Panc1 (cell line): ENCODE data around the gene HLA-DPB1. TPM values are rescaled to one million over a fixed set of nuclear protein-coding genes. Genes with fewer than 3 reads are reported as not detected.
A peak's percentile ranks its signal among the peaks of the same experiment; 100 is the strongest.

ENCODE experiments used
- ATAC-seq: fragments of 200-7000 bp; cut with Tn5 transposase; 2 replicates; pipeline ENCODE4 v1.9.1; 2020; ENCODE audit warnings: mild to moderate bottlenecking, moderate library complexity
- BruUV-seq: library from RNA; stranded (reverse); fragments of 400-500 nt; replicated peaks from 2 replicates; lab custom pipeline; 2021; lab: Mats Ljungman, UMichigan
- CTCF ChIA-PET: fragments of 300-600 bp; sonication (Branson Sonifier 250); formaldehyde crosslinking; loops from one replicate; lab custom pipeline; 2022; ENCODE audit warnings: antibody characterized with exemption; lab: Charles Lee
- POLR2A ChIA-PET: fragments of 300-600 bp; sonication (Branson Sonifier 250); formaldehyde crosslinking; loops from one replicate; lab custom pipeline; 2022; ENCODE audit warnings: antibody characterized with exemption; lab: Charles Lee
- DNase-seq: peaks from one replicate; pipeline ENCODE4 v3.0.0-alpha.2; 2010; ENCODE audit warnings: low read depth, low spot score
- H3K27ac ChIP-seq: 2 replicates; pipeline ENCODE4 v1.5.1; 2011; ENCODE audit warnings: mild to moderate bottlenecking, low read length, inconsistent platforms
- H3K27me3 ChIP-seq: fragments of 200-500 bp; sonication (Bioruptor generic); 2 replicates; pipeline ENCODE4 v1.6.0; 2014; ENCODE audit warnings: low read length, inconsistent platforms; ENCODE audit not compliant: control insufficient read depth, insufficient read depth
- H3K36me3 ChIP-seq: fragments of 200-500 bp; sonication (Bioruptor generic); 2 replicates; pipeline ENCODE4 v1.5.1; 2014; ENCODE audit warnings: inconsistent platforms, mild to moderate bottlenecking, low read length, moderate library complexity; ENCODE audit not compliant: control insufficient read depth, insufficient read depth
- H3K4me1 ChIP-seq: 2 replicates; pipeline ENCODE4 v1.5.1; 2011; ENCODE audit warnings: inconsistent platforms, mild to moderate bottlenecking, low read length, moderate library complexity; ENCODE audit not compliant: control insufficient read depth, insufficient read depth
- H3K4me3 ChIP-seq, 2 experiments: 2 replicates each; pipeline ENCODE4 v1.5.1; 2011 to 2012; ENCODE audit warnings: low read depth in 2 of 2, low read length in 2 of 2, mild to moderate bottlenecking in 2 of 2, inconsistent platforms in 1 of 2, moderate library complexity in 1 of 2
- H3K9me3 ChIP-seq: fragments of 200-500 bp; sonication (Bioruptor generic); 2 replicates; pipeline ENCODE4 v1.5.1; 2014; ENCODE audit warnings: low read depth, mild to moderate bottlenecking, inconsistent platforms, low read length, moderate library complexity; ENCODE audit not compliant: control insufficient read depth, insufficient read depth
- POLR2AphosphoS5 ChIP-seq: IDR thresholded peaks from 2 replicates; pipeline ENCODE4 v1.6.1; 2012; ENCODE audit warnings: mild to moderate bottlenecking, low read depth, low read length, moderate library complexity
- REST ChIP-seq, 2 experiments: IDR thresholded peaks; 2 replicates each; pipeline ENCODE4 v1.6.1; 2011 to 2012; ENCODE audit warnings: low read depth in 2 of 2, control low read depth in 1 of 2, low read length in 1 of 2, mild to moderate bottlenecking in 1 of 2, moderate library complexity in 1 of 2; ENCODE audit not compliant: insufficient read depth in 1 of 2
- SIN3A ChIP-seq: IDR thresholded peaks from 2 replicates; pipeline ENCODE4 v1.6.1; 2012; ENCODE audit warnings: low read depth, mild to moderate bottlenecking, low read length, moderate library complexity, borderline replicate concordance; ENCODE audit not compliant: insufficient read depth
- TCF7L2 ChIP-seq: IDR thresholded peaks from 2 replicates; pipeline ENCODE4 v1.6.1; 2011; ENCODE audit warnings: mild to moderate bottlenecking, low read depth, low read length, inconsistent platforms
- in situ Hi-C: cut with HindIII; loops from 2 replicates; pipeline ENCODE4 v1.10.0; 2016; ENCODE audit warnings: low sequenced_read_pairs, low pct_unique_long_range_greater_than_20kb
- intact Hi-C: fragments of 100-400 bp; cut with micrococcal nuclease; formaldehyde crosslinking; loops from one replicate; pipeline ENCODE4 v1.10.0; 2022; ENCODE audit not compliant: unreplicated experiment
- total RNA-seq: library from RNA; stranded (reverse); gene quantifications from one replicate; pipeline ENCODE4 v1.2.1, GENCODE V29; 2021; ENCODE audit not compliant: unreplicated experiment
- TF ChIP-seq, protein P1 (sequence below): fragments of 450-650 bp; IDR thresholded peaks from 2 replicates; pipeline ENCODE4 v1.5.1; 2017; ENCODE audit warnings: mild to moderate bottlenecking

Gene HLA-DPB1
- total RNA-seq, 1 experiment from 2014 or later, result 0.64 TPM

DNA sequence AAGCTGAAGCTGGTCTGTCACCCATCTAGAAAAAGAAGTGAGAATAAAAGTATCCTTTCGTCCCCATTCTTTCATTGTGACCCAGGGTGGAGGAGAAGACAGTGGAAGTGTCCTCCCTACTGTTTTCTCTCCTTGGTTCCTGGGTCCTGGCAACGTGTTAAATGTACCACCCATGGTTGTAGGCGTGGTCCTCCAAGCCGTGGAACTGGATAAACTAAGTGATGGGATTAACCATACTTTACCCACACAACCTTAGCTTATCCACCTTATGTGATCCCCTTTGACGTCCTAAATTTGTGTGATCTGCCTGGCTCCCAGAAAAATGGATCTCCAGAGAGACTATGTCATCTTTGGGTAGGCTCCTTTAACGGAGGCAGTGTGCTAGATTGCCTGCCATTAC lies 47.4 kb downstream of the HLA-DPB1 start:
- no peak for DNase-seq
- BruUV-seq, result no TSS peak
- intact Hi-C loops, result loop anchor here (10.0 kb wide), 1 partner anchor 52 kb away; no protein-coding TSS in a partner anchor
- CTCF ChIA-PET, result no interaction called here
- H3K4me1 ChIP-seq, result no peaks in the 10 kb centered on the region
- TF ChIP-seq, protein P1, sequence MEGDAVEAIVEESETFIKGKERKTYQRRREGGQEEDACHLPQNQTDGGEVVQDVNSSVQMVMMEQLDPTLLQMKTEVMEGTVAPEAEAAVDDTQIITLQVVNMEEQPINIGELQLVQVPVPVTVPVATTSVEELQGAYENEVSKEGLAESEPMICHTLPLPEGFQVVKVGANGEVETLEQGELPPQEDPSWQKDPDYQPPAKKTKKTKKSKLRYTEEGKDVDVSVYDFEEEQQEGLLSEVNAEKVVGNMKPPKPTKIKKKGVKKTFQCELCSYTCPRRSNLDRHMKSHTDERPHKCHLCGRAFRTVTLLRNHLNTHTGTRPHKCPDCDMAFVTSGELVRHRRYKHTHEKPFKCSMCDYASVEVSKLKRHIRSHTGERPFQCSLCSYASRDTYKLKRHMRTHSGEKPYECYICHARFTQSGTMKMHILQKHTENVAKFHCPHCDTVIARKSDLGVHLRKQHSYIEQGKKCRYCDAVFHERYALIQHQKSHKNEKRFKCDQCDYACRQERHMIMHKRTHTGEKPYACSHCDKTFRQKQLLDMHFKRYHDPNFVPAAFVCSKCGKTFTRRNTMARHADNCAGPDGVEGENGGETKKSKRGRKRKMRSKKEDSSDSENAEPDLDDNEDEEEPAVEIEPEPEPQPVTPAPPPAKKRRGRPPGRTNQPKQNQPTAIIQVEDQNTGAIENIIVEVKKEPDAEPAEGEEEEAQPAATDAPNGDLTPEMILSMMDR, result no peak
- TF ChIP-seq POLR2AphosphoS5 (no peak), REST (IDR thresholded peaks at IDR 0.05; ENCODE audit: insufficient read depth in 1 of 2, low read depth in 2 of 2, low read length in 1 of 2) (no peak), SIN3A (no peak), TCF7L2 (no peak)
- no peak overlapping the region for H3K4me3 ChIP-seq
- POLR2A ChIA-PET, result no interaction called here
- in situ Hi-C loops, result no loop called here
- peaks cover 9% of the 10 kb centered on the region; the same call in 1 of the 2 replicates for H3K9me3 ChIP-seq
- H3K27me3 ChIP-seq, result peaks cover 7% of the 10 kb centered on the region
- H3K36me3 ChIP-seq, result no peaks in the 10 kb centered on the region
- ATAC-seq, result no peak
- no peak overlapping the region for H3K27ac ChIP-seq

GRCh38 chr6:33123732-33124524 lies 48.1 kb downstream of the HLA-DPB1 start:
- peaks cover 7% of the 10 kb centered on the region for H3K27me3 ChIP-seq
- intact Hi-C loops (loop anchor here (10.0 kb wide), 1 partner anchor 51 kb away; no protein-coding TSS in a partner anchor), in situ Hi-C loops (no loop called here)
- ATAC-seq (peak; percentile 83), DNase-seq (no peak)
- ChIA-PET CTCF (no interaction called here), POLR2A (no interaction called here)
- no peaks in the 10 kb centered on the region for H3K4me1 ChIP-seq
- peaks cover 9% of the 10 kb centered on the region; the same call in 1 of the 2 replicates for H3K9me3 ChIP-seq
- no peaks in the 10 kb centered on the region for H3K36me3 ChIP-seq
- H3K4me3 ChIP-seq, result no peak overlapping the region
- BruUV-seq, result no TSS peak
- TF ChIP-seq SIN3A (no peak), REST (IDR thresholded peaks at IDR 0.05; ENCODE audit: insufficient read depth in 1 of 2, low read depth in 2 of 2, low read length in 1 of 2) (no peak), TCF7L2 (no peak), POLR2AphosphoS5 (no peak)
- TF ChIP-seq, protein P1, result peak; percentile 76
- no peak overlapping the region for H3K27ac ChIP-seq
